Measurements from ENCODE around the gene SLC35B2.

The SLC35B2 gene

GRCh38 chr6:44275749-44276648 is 18.7 kb upstream of the SLC35B2 start:
- no peak for DNase-seq (ENCODE audit: low read depth, low spot score)
- H3K4me3 ChIP-seq (ENCODE audit: insufficient read length, low read depth), result no peak overlapping the region

GRCh38 chr6:44275271-44275748 is 18.0 kb upstream of the SLC35B2 start:
- Histone ChIP-seq H3K4me1 (ENCODE audit: insufficient read depth, insufficient read length) (no peaks in the 10 kb centered on the region), H3K36me3 (ENCODE audit: insufficient read depth, insufficient read length, low read length) (no peaks in the 10 kb centered on the region), H3K9me3 (ENCODE audit: insufficient read depth, low read length) (no peaks in the 10 kb centered on the region), H3K9ac (ENCODE audit: insufficient read length, low read depth) (no peak overlapping the region), H3K27me3 (ENCODE audit: insufficient read depth, insufficient read length) (no peaks in the 10 kb centered on the region), H3K4me3 (ENCODE audit: insufficient read length, low read depth) (no peak overlapping the region)
- DNase-seq (ENCODE audit: low read depth, low spot score), result no peak
- TF ChIP-seq YY1 (IDR thresholded peaks at IDR 0.05; ENCODE audit: insufficient read depth, insufficient read length), result no peak
- no peak for TF ChIP-seq SUZ12 (IDR thresholded peaks at IDR 0.05; ENCODE audit: extremely low read depth, insufficient read depth, insufficient read length)
- TF ChIP-seq ZNF274 (IDR thresholded peaks at IDR 0.05; ENCODE audit: low read depth, low read length), result no peak

More at GRCh38 chr6:44275749-44276648, 18.7 kb upstream of the SLC35B2 start:
- no peak for TF ChIP-seq YY1 (IDR thresholded peaks at IDR 0.05; ENCODE audit: insufficient read depth, insufficient read length)
- TF ChIP-seq SUZ12 (IDR thresholded peaks at IDR 0.05; ENCODE audit: extremely low read depth, insufficient read depth, insufficient read length), result no peak
- TF ChIP-seq ZNF274 (IDR thresholded peaks at IDR 0.05; ENCODE audit: low read depth, low read length), result no peak
- Histone ChIP-seq H3K4me1 (ENCODE audit: insufficient read depth, insufficient read length) (no peaks in the 10 kb centered on the region), H3K9ac (ENCODE audit: insufficient read length, low read depth) (no peak overlapping the region), H3K9me3 (ENCODE audit: insufficient read depth, low read length) (no peaks in the 10 kb centered on the region), H3K27me3 (ENCODE audit: insufficient read depth, insufficient read length) (no peaks in the 10 kb centered on the region), H3K36me3 (ENCODE audit: insufficient read depth, insufficient read length, low read length) (no peaks in the 10 kb centered on the region)

- H3K4me1 ChIP-seq (ENCODE audit: insufficient read depth, insufficient read length), result peaks cover 4% of the 10 kb centered on the region
- no peak overlapping the region for H3K9ac ChIP-seq (ENCODE audit: insufficient read length, low read depth)
- no peak for DNase-seq (ENCODE audit: low read depth, low spot score)
- no peaks in the 10 kb centered on the region for H3K9me3 ChIP-seq (ENCODE audit: insufficient read depth, low read length)
- no peak overlapping the region for H3K4me3 ChIP-seq (ENCODE audit: insufficient read length, low read depth)
- H3K36me3 ChIP-seq (ENCODE audit: insufficient read depth, insufficient read length, low read length), result no peaks in the 10 kb centered on the region
- H3K27me3 ChIP-seq (ENCODE audit: insufficient read depth, insufficient read length), result peaks cover 16% of the 10 kb centered on the region
- no peak for TF ChIP-seq SUZ12 (IDR thresholded peaks at IDR 0.05; ENCODE audit: extremely low read depth, insufficient read depth, insufficient read length)
- no peak for TF ChIP-seq YY1 (IDR thresholded peaks at IDR 0.05; ENCODE audit: insufficient read depth, insufficient read length)
- TF ChIP-seq ZNF274 (IDR thresholded peaks at IDR 0.05; ENCODE audit: low read depth, low read length), result no peak
These were observed 16.3 kb upstream of the SLC35B2 start for GRCh38 chr6:44273617-44274016.

DNA sequence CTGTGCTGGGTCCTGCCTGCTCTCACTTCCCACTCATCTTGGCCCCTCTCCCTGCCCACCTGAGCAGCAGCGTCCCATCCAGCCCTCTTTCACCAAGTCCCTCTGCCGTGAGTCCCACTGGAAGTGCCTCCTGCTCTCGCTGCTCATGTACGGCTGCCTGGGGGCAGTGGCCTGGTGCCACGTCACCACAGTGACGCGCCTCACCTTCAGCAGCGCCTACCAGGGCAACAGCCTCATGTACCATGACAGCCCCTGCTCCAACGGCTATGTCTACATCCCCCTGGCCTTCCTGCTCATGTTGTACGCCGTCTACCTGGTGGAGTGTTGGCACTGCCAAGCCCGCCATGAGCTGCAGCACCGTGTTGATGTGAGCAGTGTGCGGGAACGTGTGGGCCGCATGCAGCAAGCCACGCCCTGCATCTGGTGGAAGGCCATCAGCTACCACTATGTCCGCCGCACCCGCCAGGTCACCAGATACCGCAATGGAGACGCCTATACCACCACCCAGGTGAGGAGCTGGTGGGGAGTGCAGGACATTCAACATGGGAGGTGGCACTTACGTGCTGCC is 15.8 kb upstream of the SLC35B2 start:
- H3K4me1 ChIP-seq (ENCODE audit: insufficient read depth, insufficient read length), result peaks cover 7% of the 10 kb centered on the region
- H3K9me3 ChIP-seq (ENCODE audit: insufficient read depth, low read length), result no peaks in the 10 kb centered on the region
- H3K4me3 ChIP-seq (ENCODE audit: insufficient read length, low read depth), result no peak overlapping the region
- no peaks in the 10 kb centered on the region for H3K36me3 ChIP-seq (ENCODE audit: insufficient read depth, insufficient read length, low read length)
- H3K9ac ChIP-seq (ENCODE audit: insufficient read length, low read depth), result no peak overlapping the region
- DNase-seq (ENCODE audit: low read depth, low spot score), result no peak
- H3K27me3 ChIP-seq (ENCODE audit: insufficient read depth, insufficient read length), result peaks cover 21% of the 10 kb centered on the region
- no peak for TF ChIP-seq ZNF274 (IDR thresholded peaks at IDR 0.05; ENCODE audit: low read depth, low read length)
- TF ChIP-seq YY1 (IDR thresholded peaks at IDR 0.05; ENCODE audit: insufficient read depth, insufficient read length), result no peak
- no peak for TF ChIP-seq SUZ12 (IDR thresholded peaks at IDR 0.05; ENCODE audit: extremely low read depth, insufficient read depth, insufficient read length)

GRCh38 chr6:44272529-44272928 is 15.2 kb upstream of the SLC35B2 start:
- no peak overlapping the region for H3K4me3 ChIP-seq (ENCODE audit: insufficient read length, low read depth)
- H3K36me3 ChIP-seq (ENCODE audit: insufficient read depth, insufficient read length, low read length), result no peaks in the 10 kb centered on the region
- no peaks in the 10 kb centered on the region for H3K9me3 ChIP-seq (ENCODE audit: insufficient read depth, low read length)
- peaks cover 22% of the 10 kb centered on the region for H3K27me3 ChIP-seq (ENCODE audit: insufficient read depth, insufficient read length)
- no peak overlapping the region for H3K9ac ChIP-seq (ENCODE audit: insufficient read length, low read depth)
- peaks cover 7% of the 10 kb centered on the region for H3K4me1 ChIP-seq (ENCODE audit: insufficient read depth, insufficient read length)
- DNase-seq (ENCODE audit: low read depth, low spot score), result no peak
- no peak for TF ChIP-seq YY1 (IDR thresholded peaks at IDR 0.05; ENCODE audit: insufficient read depth, insufficient read length)
- no peak for TF ChIP-seq SUZ12 (IDR thresholded peaks at IDR 0.05; ENCODE audit: extremely low read depth, insufficient read depth, insufficient read length)
- TF ChIP-seq ZNF274 (IDR thresholded peaks at IDR 0.05; ENCODE audit: low read depth, low read length), result no peak

- Histone ChIP-seq H3K9me3 (ENCODE audit: insufficient read depth, low read length) (no peaks in the 10 kb centered on the region), H3K27me3 (ENCODE audit: insufficient read depth, insufficient read length) (peaks cover 22% of the 10 kb centered on the region), H3K4me3 (ENCODE audit: insufficient read length, low read depth) (no peak overlapping the region), H3K9ac (ENCODE audit: insufficient read length, low read depth) (no peak overlapping the region), H3K36me3 (ENCODE audit: insufficient read depth, insufficient read length, low read length) (no peaks in the 10 kb centered on the region), H3K4me1 (ENCODE audit: insufficient read depth, insufficient read length) (peaks cover 7% of the 10 kb centered on the region)
- TF ChIP-seq YY1 (IDR thresholded peaks at IDR 0.05; ENCODE audit: insufficient read depth, insufficient read length) (no peak), ZNF274 (IDR thresholded peaks at IDR 0.05; ENCODE audit: low read depth, low read length) (no peak), SUZ12 (IDR thresholded peaks at IDR 0.05; ENCODE audit: extremely low read depth, insufficient read depth, insufficient read length) (no peak)
- DNase-seq (ENCODE audit: low read depth, low spot score), result no peak
These were observed 14.6 kb upstream of the SLC35B2 start for GRCh38 chr6:44271914-44272313.

DNA sequence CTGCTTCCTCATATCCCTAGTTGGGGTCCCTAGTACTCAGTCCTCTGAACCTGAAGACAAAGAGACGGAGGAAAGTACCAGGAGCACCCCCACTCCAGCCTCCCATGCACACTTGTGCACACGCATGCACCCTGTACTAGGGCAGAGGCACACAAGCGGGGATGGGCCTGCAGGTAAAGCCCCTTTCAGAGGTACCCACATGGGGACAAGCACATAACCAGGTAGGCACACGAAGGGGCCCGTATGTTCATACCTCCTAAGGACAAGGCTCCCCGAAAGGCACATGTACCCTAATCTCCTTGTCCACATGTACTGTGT is 14.0 kb upstream of the SLC35B2 start:
- DNase-seq (ENCODE audit: low read depth, low spot score), result no peak
- Histone ChIP-seq H3K9ac (ENCODE audit: insufficient read length, low read depth) (no peak overlapping the region), H3K9me3 (ENCODE audit: insufficient read depth, low read length) (no peaks in the 10 kb centered on the region), H3K4me3 (ENCODE audit: insufficient read length, low read depth) (no peak overlapping the region), H3K27me3 (ENCODE audit: insufficient read depth, insufficient read length) (peaks cover 27% of the 10 kb centered on the region), H3K36me3 (ENCODE audit: insufficient read depth, insufficient read length, low read length) (no peaks in the 10 kb centered on the region), H3K4me1 (ENCODE audit: insufficient read depth, insufficient read length) (peaks cover 7% of the 10 kb centered on the region)
- TF ChIP-seq YY1 (IDR thresholded peaks at IDR 0.05; ENCODE audit: insufficient read depth, insufficient read length) (no peak), SUZ12 (IDR thresholded peaks at IDR 0.05; ENCODE audit: extremely low read depth, insufficient read depth, insufficient read length) (no peak), ZNF274 (IDR thresholded peaks at IDR 0.05; ENCODE audit: low read depth, low read length) (no peak)
